Osteocyte (in vitro differentiated cells): ENCODE data around the gene CCT4. TPM values are rescaled to one million over a fixed set of nuclear protein-coding genes. Genes with fewer than 3 reads are reported as not detected.

Experiments
- DNase-seq: peaks from one replicate; pipeline ENCODE4 v3.0.0; 2021; ENCODE audit warnings: mixed read lengths; ENCODE audit not compliant: unreplicated experiment; ENCODE audit errors: extremely low spot score
- H3K27ac Mint-ChIP-seq: one replicate; pipeline ENCODE4 v1.8.0; 2021; ENCODE audit warnings: mild to moderate bottlenecking, mixed read lengths; ENCODE audit not compliant: unreplicated experiment
- H3K27me3 Mint-ChIP-seq: one replicate; pipeline ENCODE4 v1.8.0; 2021; ENCODE audit warnings: mixed read lengths; ENCODE audit not compliant: unreplicated experiment
- H3K36me3 Mint-ChIP-seq: one replicate; pipeline ENCODE4 v1.8.0; 2021; ENCODE audit warnings: mixed read lengths; ENCODE audit not compliant: unreplicated experiment
- H3K4me1 Mint-ChIP-seq: one replicate; pipeline ENCODE4 v1.8.0; 2021; ENCODE audit warnings: mixed read lengths; ENCODE audit not compliant: unreplicated experiment
- H3K4me3 Mint-ChIP-seq: one replicate; pipeline ENCODE4 v1.8.0; 2021; ENCODE audit warnings: mild to moderate bottlenecking, moderate library complexity, mixed read lengths; ENCODE audit not compliant: unreplicated experiment
- H3K9me3 Mint-ChIP-seq: one replicate; pipeline ENCODE4 v1.8.0; 2021; ENCODE audit warnings: mixed read lengths; ENCODE audit not compliant: unreplicated experiment
- CTCF ChIP-seq: fragments of 200-600 bp; sonication (generic); IDR thresholded peaks from 2 replicates; pipeline ENCODE4 v1.5.0; 2021; ENCODE audit warnings: antibody characterized with exemption, mild to moderate bottlenecking, moderate library complexity
- total RNA-seq: library from RNA; stranded (reverse); gene quantifications from 2 replicates; pipeline ENCODE4 v1.2.1, GENCODE V29; 2021

CCT4 gene
- total RNA-seq, 1 donor from 2014 or later = 125 TPM

GRCh38 chr2:61911510-61911909 lies 23.1 kb upstream of the CCT4 start:
- no peak for TF ChIP-seq CTCF
- H3K4me3 Mint-ChIP-seq = no peak overlapping the region
- no peaks in the 10 kb centered on the region for H3K36me3 Mint-ChIP-seq
- H3K9me3 Mint-ChIP-seq = no peaks in the 10 kb centered on the region
- no peaks in the 10 kb centered on the region for H3K27me3 Mint-ChIP-seq
- no peak overlapping the region for H3K27ac Mint-ChIP-seq
- DNase-seq = no peak
- H3K4me1 Mint-ChIP-seq = peaks cover 3% of the 10 kb centered on the region

- Mint-ChIP-seq H3K4me3 (no peak overlapping the region), H3K36me3 (no peaks in the 10 kb centered on the region), H3K27me3 (no peaks in the 10 kb centered on the region), H3K27ac (no peak overlapping the region), H3K9me3 (no peaks in the 10 kb centered on the region), H3K4me1 (peaks cover 8% of the 10 kb centered on the region)
- peak; percentile 36 for TF ChIP-seq CTCF
- no peak for DNase-seq
Measured at GRCh38 chr2:61910603-61911002, 22.1 kb upstream of the CCT4 start.

GRCh38 chr2:61909116-61909515 lies 20.7 kb upstream of the CCT4 start:
- H3K9me3 Mint-ChIP-seq = no peaks in the 10 kb centered on the region
- H3K4me3 Mint-ChIP-seq = no peak overlapping the region
- no peak overlapping the region for H3K27ac Mint-ChIP-seq
- H3K36me3 Mint-ChIP-seq = no peaks in the 10 kb centered on the region
- H3K27me3 Mint-ChIP-seq = no peaks in the 10 kb centered on the region
- TF ChIP-seq CTCF = no peak
- H3K4me1 Mint-ChIP-seq = peaks cover 8% of the 10 kb centered on the region
- no peak for DNase-seq

GRCh38 chr2:61906186-61906470 lies 17.7 kb upstream of the CCT4 start:
- no peaks in the 10 kb centered on the region for H3K36me3 Mint-ChIP-seq
- H3K27ac Mint-ChIP-seq = peak overlapping the region; percentile 91
- no peak for TF ChIP-seq CTCF
- H3K9me3 Mint-ChIP-seq = no peaks in the 10 kb centered on the region
- H3K4me3 Mint-ChIP-seq = peak overlapping the region; percentile 98
- H3K27me3 Mint-ChIP-seq = no peaks in the 10 kb centered on the region
- DNase-seq = no peak
- H3K4me1 Mint-ChIP-seq = peaks cover 8% of the 10 kb centered on the region

- Mint-ChIP-seq H3K4me1 (peaks cover 8% of the 10 kb centered on the region), H3K4me3 (peak within 1 kb of the TSS; percentile 98), H3K36me3 (no peaks in the 10 kb centered on the region), H3K27me3 (no peaks in the 10 kb centered on the region), H3K9me3 (no peaks in the 10 kb centered on the region), H3K27ac (peak within 1 kb of the TSS; percentile 91)
- no peak for TF ChIP-seq CTCF
- DNase-seq = peak; percentile 88
Measured at GRCh38 chr2:61905372-61906185, 17.1 kb upstream of the CCT4 start, which contains the start of gene COMMD1. Gene COMMD1, plus strand, starts transcription at chr2:61905674. Its CDS starts 5 bp downstream, at chr2:61905679.
